HCT116 (cell line): ENCODE results near the gene STIM1. TPM values are rescaled to one million over a fixed set of nuclear protein-coding genes. Genes with fewer than 3 reads are reported as not detected.

ENCODE experiments used
- ATAC-seq: fragments of 200-7000 bp; cut with Tn5 transposase; 2 replicates; pipeline ENCODE4 v1.9.1; 2020; ENCODE audit warnings: mild to moderate bottlenecking, moderate library complexity
- BruUV-seq: library from RNA; stranded (reverse); fragments of 400-500 nt; replicated peaks from 2 replicates; lab custom pipeline; 2021; lab: Mats Ljungman, UMichigan
- CTCF ChIA-PET: fragments of 300-600 bp; sonication (Branson Sonifier 250); formaldehyde crosslinking; loops from one replicate; lab custom pipeline; 2021; ENCODE audit warnings: antibody characterized with exemption; lab: Charles Lee
- POLR2A ChIA-PET: fragments of 300-600, 350-600 bp; sonication (Branson Sonifier 250); formaldehyde crosslinking; loops from one replicate; lab custom pipeline; 2021; ENCODE audit warnings: antibody characterized with exemption; lab: Charles Lee
- RAD21 ChIA-PET, 2 experiments: fragments of 300-600 bp; sonication (Branson Sonifier 250); formaldehyde crosslinking; loops; one replicate each; lab custom pipeline; 2023; ENCODE audit warnings: low total read pairs in 2 of 2; ENCODE audit not compliant: uncharacterized antibody in 2 of 2, unreplicated experiment in 2 of 2, low non-redundant PET in 1 of 2; lab: Charles Lee
- DNase-seq: peaks from one replicate; pipeline ENCODE4 v3.0.0-alpha.2; 2010; ENCODE audit warnings: low read depth, low spot score
- H2AFZ ChIP-seq: fragments of 200-600 bp; shearing (Covaris generic), sonication (generic); 2 replicates; pipeline ENCODE4 v1.6.1; 2017; ENCODE audit warnings: low read depth, mixed run types, mixed read lengths, antibody characterized with exemption, low read length; ENCODE audit not compliant: poor library complexity, severe bottlenecking
- H3K27ac ChIP-seq: 2 replicates; pipeline ENCODE4 v1.5.1; 2012; ENCODE audit warnings: low read depth, low read length
- H3K27me3 ChIP-seq: fragments of 200-600 bp; sonication (generic); 2 replicates; pipeline ENCODE4 v1.6.1; 2016; ENCODE audit warnings: mixed run types, low read length, mixed read lengths; ENCODE audit not compliant: insufficient read depth
- H3K36me3 ChIP-seq, 2 experiments: fragments of 200-500 bp in 1 of 2; fragments of 200-600 bp in 1 of 2; sonication (Bioruptor generic) in 1 of 2; sonication (generic) in 1 of 2; 2 replicates each; pipeline versions ENCODE4 v1.5.1 to v1.6.1; 2014 to 2016; ENCODE audit warnings: low read length in 2 of 2, inconsistent platforms in 1 of 2, mixed read lengths in 1 of 2, mixed run types in 1 of 2; ENCODE audit not compliant: insufficient read depth in 2 of 2, control insufficient read depth in 1 of 2
- H3K4me1 ChIP-seq, 2 experiments: fragments of 200-600 bp in 1 of 2; sonication (generic) in 1 of 2; 2 replicates each; pipeline versions ENCODE4 v1.5.1 to v1.6.1; 2012 to 2017; ENCODE audit warnings: low read length in 2 of 2, inconsistent platforms in 1 of 2, mild to moderate bottlenecking in 1 of 2, mixed read lengths in 1 of 2, mixed run types in 1 of 2, moderate library complexity in 1 of 2; ENCODE audit not compliant: insufficient read depth in 2 of 2, control insufficient read depth in 1 of 2
- H3K4me2 ChIP-seq: fragments of 200-600 bp; sonication (generic); 2 replicates; pipeline ENCODE4 v1.6.1; 2017; ENCODE audit warnings: mixed run types, low read length, mixed read lengths
- H3K4me3 ChIP-seq, 2 experiments: fragments of 200-600 bp in 1 of 2; sonication (generic) in 1 of 2; replicated peaks in 1 of 2; 2 replicates each; pipeline ENCODE4 v1.5.1; 2011 to 2016; ENCODE audit warnings: low read length in 2 of 2, control low read depth in 1 of 2, low read depth in 1 of 2, mild to moderate bottlenecking in 1 of 2, mixed read lengths in 1 of 2, mixed run types in 1 of 2
- H3K79me2 ChIP-seq: fragments of 200-600 bp; sonication (generic); 2 replicates; pipeline ENCODE4 v1.6.1; 2017; ENCODE audit warnings: mild to moderate bottlenecking, mixed run types, low read length, moderate library complexity, mixed read lengths; ENCODE audit not compliant: insufficient read depth
- H3K9ac ChIP-seq: fragments of 200-600 bp; sonication (generic); 2 replicates; pipeline ENCODE4 v1.6.1; 2016; ENCODE audit warnings: low read length, mixed read lengths
- H3K9me2 ChIP-seq: fragments of 200-600 bp; sonication (generic), shearing (Covaris generic); 2 replicates; pipeline ENCODE4 v1.6.1; 2017; ENCODE audit warnings: mixed run types, mild to moderate bottlenecking, moderate library complexity; ENCODE audit not compliant: insufficient read depth
- H3K9me3 ChIP-seq, 2 experiments: fragments of 200-500 bp in 1 of 2; fragments of 200-600 bp in 1 of 2; sonication (Bioruptor generic) in 1 of 2; sonication (generic) in 1 of 2; 2 replicates each; pipeline ENCODE4 v1.6.1; 2014 to 2017; ENCODE audit warnings: low read length in 2 of 2, mixed read lengths in 2 of 2, inconsistent platforms in 1 of 2, low read depth in 1 of 2, mild to moderate bottlenecking in 1 of 2, mixed run types in 1 of 2, moderate library complexity in 1 of 2; ENCODE audit not compliant: control insufficient read depth in 1 of 2, insufficient read depth in 1 of 2
- H4K20me1 ChIP-seq: fragments of 200-600 bp; sonication (generic), shearing (Covaris generic); 2 replicates; pipeline ENCODE4 v1.6.1; 2017; ENCODE audit warnings: mixed run types, mild to moderate bottlenecking, moderate library complexity; ENCODE audit not compliant: insufficient read depth
- ATF3 ChIP-seq: IDR thresholded peaks from 2 replicates; pipeline ENCODE4 v1.6.1; 2012
- CEBPB ChIP-seq: IDR thresholded peaks from 2 replicates; pipeline ENCODE4 v1.6.1; 2012; ENCODE audit warnings: low read depth
- CTCF ChIP-seq, 3 experiments: fragments of 200-600 bp in 1 of 3; sonication (generic) in 1 of 3; IDR thresholded peaks in 2 of 3; conservative IDR thresholded peaks in 1 of 3; 2 replicates each; pipeline ENCODE4 v1.5.1; 2012 to 2017; ENCODE audit warnings: low read depth in 2 of 3, low read length in 2 of 3, antibody characterized with exemption in 1 of 3, borderline replicate concordance in 1 of 3, control low read depth in 1 of 3, mild to moderate bottlenecking in 1 of 3, mixed read lengths in 1 of 3, mixed run types in 1 of 3, moderate library complexity in 1 of 3; ENCODE audit not compliant: insufficient read depth in 1 of 3
- EGR1 ChIP-seq: IDR thresholded peaks from 2 replicates; pipeline ENCODE4 v1.6.1; 2012; ENCODE audit warnings: low read depth
- ELF1 ChIP-seq: IDR thresholded peaks from 2 replicates; pipeline ENCODE4 v1.6.1; 2012; ENCODE audit warnings: low read depth, borderline replicate concordance
- EZH2 ChIP-seq: fragments of 200-600 bp; sonication (generic); IDR thresholded peaks from 2 replicates; pipeline ENCODE4 v1.6.1; 2017; ENCODE audit warnings: antibody characterized with exemption, mixed run types
- JUND ChIP-seq: IDR thresholded peaks from 2 replicates; pipeline ENCODE4 v1.6.1; 2012
- MAX ChIP-seq: IDR thresholded peaks from 2 replicates; pipeline ENCODE4 v1.6.1; 2012
- POLR2A ChIP-seq: IDR thresholded peaks from 2 replicates; pipeline ENCODE4 v1.7.0; 2011; ENCODE audit warnings: borderline replicate concordance; ENCODE audit not compliant: insufficient read depth, insufficient read length; ENCODE audit errors: extremely low read depth
- RAD21 ChIP-seq: IDR thresholded peaks from 2 replicates; pipeline ENCODE4 v1.6.1; 2012; ENCODE audit warnings: low read depth, mild to moderate bottlenecking
- REST ChIP-seq: IDR thresholded peaks from 2 replicates; pipeline ENCODE4 v1.6.1; 2012; ENCODE audit warnings: low read depth
- SIN3A ChIP-seq: IDR thresholded peaks from 2 replicates; pipeline ENCODE4 v1.6.1; 2012; ENCODE audit warnings: low read depth
- SP1 ChIP-seq: IDR thresholded peaks from 2 replicates; pipeline ENCODE4 v1.6.1; 2012; ENCODE audit warnings: low read depth
- SRF ChIP-seq: IDR thresholded peaks from 2 replicates; pipeline ENCODE4 v1.6.1; 2012; ENCODE audit warnings: low read depth
- YY1 ChIP-seq: IDR thresholded peaks from 2 replicates; pipeline ENCODE4 v1.6.1; 2011; ENCODE audit warnings: low read length, low read depth, moderate library complexity, mild to moderate bottlenecking; ENCODE audit not compliant: insufficient replicate concordance; ENCODE audit errors: extremely low read depth
- ZBTB33 ChIP-seq: IDR thresholded peaks from 2 replicates; pipeline ENCODE4 v1.6.1; 2011; ENCODE audit warnings: mild to moderate bottlenecking, low read length, moderate library complexity; ENCODE audit not compliant: insufficient replicate concordance; ENCODE audit errors: extremely low read depth
- ZFX ChIP-seq: fragments of 450-650 bp; IDR thresholded peaks from 2 replicates; pipeline ENCODE4 v1.6.1; 2017
- ZNF274 ChIP-seq: fragments of 200-500 bp; sonication (Bioruptor generic); IDR thresholded peaks from 2 replicates; pipeline ENCODE4 v1.6.1; 2014; ENCODE audit warnings: mild to moderate bottlenecking, low read depth, low read length, inconsistent platforms
- intact Hi-C: fragments of 100-400 bp; cut with micrococcal nuclease; formaldehyde crosslinking; loops from 2 replicates; pipeline ENCODE4 v1.10.0; 2022
- total RNA-seq: library from RNA; stranded (reverse); gene quantifications from one replicate; pipeline ENCODE4 v1.2.1, GENCODE V29; 2021; ENCODE audit not compliant: unreplicated experiment

Gene STIM1
- total RNA-seq, 1 experiment from 2014 or later, result 22.3 TPM

GRCh38 chr11:3879216-3879966, 23.9 kb downstream of the STIM1 start:
- ChIA-PET POLR2A (no interaction called here), CTCF (interaction anchor here (0.9 to 1.5 kb wide), 2 partner anchors 25 to 30 kb away, joined by 3 to 5 read pairs; no protein-coding TSS in a partner anchor), RAD21 (no interaction called here)
- H3K9me2 ChIP-seq, result no peaks in the 10 kb centered on the region
- DNase-seq (no peak), ATAC-seq (no peak)
- H3K27ac ChIP-seq, result no peak overlapping the region
- H3K9me3 ChIP-seq, result no peaks in the 10 kb centered on the region
- no peaks in the 10 kb centered on the region for H4K20me1 ChIP-seq
- BruUV-seq, result no TSS peak
- H3K9ac ChIP-seq, result no peak overlapping the region
- H3K79me2 ChIP-seq, result 0 out of 2 replicates have a peak, but pooled peaks cover 6% of the 10 kb centered on the region
- H2AFZ ChIP-seq, result no peak overlapping the region
- peaks cover 14 to 30% of the 10 kb centered on the region in 2 experiments for H3K4me1 ChIP-seq
- H3K4me2 ChIP-seq, result peak overlapping the region; percentile 45
- no peak for TF ChIP-seq ZNF274
- no peak for TF ChIP-seq EZH2
- TF ChIP-seq ATF3, result no peak
- TF ChIP-seq MAX, result no peak
- no peak for TF ChIP-seq CEBPB
- no peak for TF ChIP-seq SIN3A
- no peak for TF ChIP-seq POLR2A
- no peak for TF ChIP-seq ELF1
- no peak for TF ChIP-seq SP1
- TF ChIP-seq RAD21, result no peak
- no peak for TF ChIP-seq YY1
- no peak for TF ChIP-seq REST
- TF ChIP-seq JUND, result no peak
- no peak for TF ChIP-seq SRF
- no peak for TF ChIP-seq EGR1
- TF ChIP-seq CTCF (IDR thresholded peaks at IDR 0.05 in 2 of 3, conservative IDR thresholded peaks at IDR 0.05 in 1 of 3; ENCODE audit: borderline replicate concordance in 1 of 3, insufficient read depth in 1 of 3, low read depth in 2 of 3, low read length in 2 of 3), result no peak
- TF ChIP-seq ZBTB33, result no peak
- no peak for TF ChIP-seq ZFX
- no peak overlapping the region for H3K4me3 ChIP-seq
- H3K27me3 ChIP-seq, result no peaks in the 10 kb centered on the region
- H3K36me3 ChIP-seq, result no peaks in the 10 kb centered on the region
- intact Hi-C loops, result no loop called here
